Upper lobe of right lung (tissue), 1 donor: ENCODE results near the gene AKAP8. TPM values are rescaled to one million over a fixed set of nuclear protein-coding genes. Genes with fewer than 3 reads are reported as not detected.

ENCODE experiments used
- ATAC-seq: fragments of 200-7000 bp; cut with Tn5 transposase; one replicate; pipeline ENCODE4 v1.9.1; 2020; ENCODE audit warnings: mild to moderate bottlenecking, moderate library complexity
- DNase-seq: peaks from one replicate; pipeline ENCODE4 v3.0.0-alpha.2; 2020
- H3K27ac ChIP-seq: fragments of 200-600 bp; one replicate; pipeline ENCODE4 v1.8.0; 2022
- H3K27me3 ChIP-seq: fragments of 200-600 bp; one replicate; pipeline ENCODE4 v1.8.0; 2022; ENCODE audit warnings: mild to moderate bottlenecking
- H3K36me3 ChIP-seq: fragments of 200-600 bp; one replicate; pipeline ENCODE4 v1.8.0; 2022
- H3K4me1 ChIP-seq: fragments of 200-600 bp; one replicate; pipeline ENCODE4 v1.8.0; 2022
- H3K4me3 ChIP-seq: fragments of 200-600 bp; one replicate; pipeline ENCODE4 v1.8.0; 2022; ENCODE audit warnings: mild to moderate bottlenecking
- H3K9me3 ChIP-seq: fragments of 200-600 bp; one replicate; pipeline ENCODE4 v1.8.0; 2022
- intact Hi-C: fragments of 100-400 bp; cut with DNase I; formaldehyde crosslinking; loops from one replicate; pipeline ENCODE4 v1.11.0; 2022
- total RNA-seq: library from RNA; stranded (reverse); fragmentation: NEBNext Ultra II Directional; extraction: Animal tissue kit (Norgen Biotek cat#: 25700); gene quantifications from one replicate; pipeline ENCODE4 v1.2.1, GENCODE V29; 2021
- TF ChIP-seq, protein P1 (sequence below): fragments of 200-600 bp; IDR thresholded peaks from one replicate; pipeline ENCODE4 v1.8.0; 2022; ENCODE audit warnings: antibody characterized with exemption
- donor health status: DM: no; HTN: yes; CAD: no; lungs with severe emphysema.

AKAP8 gene
- total RNA-seq, 1 donor from 2014 or later: 31.0 TPM

DNA sequence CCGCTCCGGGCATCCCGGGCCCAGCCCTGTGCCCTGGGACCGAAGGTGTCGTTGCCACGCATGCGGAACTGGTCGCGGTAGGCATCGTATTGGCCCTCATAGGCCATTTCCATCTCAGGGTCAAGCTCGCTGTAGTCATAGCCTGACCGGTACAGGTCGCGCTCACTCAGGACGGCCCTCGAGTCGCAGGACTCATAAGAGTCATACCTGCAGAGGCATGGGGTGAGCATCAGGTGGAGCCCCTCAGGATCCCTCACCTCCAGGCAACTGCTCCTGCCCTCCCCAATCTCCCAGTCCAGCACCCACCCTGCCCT lies 21.8 kb upstream of the AKAP8 start:
- TF ChIP-seq, protein P1, sequence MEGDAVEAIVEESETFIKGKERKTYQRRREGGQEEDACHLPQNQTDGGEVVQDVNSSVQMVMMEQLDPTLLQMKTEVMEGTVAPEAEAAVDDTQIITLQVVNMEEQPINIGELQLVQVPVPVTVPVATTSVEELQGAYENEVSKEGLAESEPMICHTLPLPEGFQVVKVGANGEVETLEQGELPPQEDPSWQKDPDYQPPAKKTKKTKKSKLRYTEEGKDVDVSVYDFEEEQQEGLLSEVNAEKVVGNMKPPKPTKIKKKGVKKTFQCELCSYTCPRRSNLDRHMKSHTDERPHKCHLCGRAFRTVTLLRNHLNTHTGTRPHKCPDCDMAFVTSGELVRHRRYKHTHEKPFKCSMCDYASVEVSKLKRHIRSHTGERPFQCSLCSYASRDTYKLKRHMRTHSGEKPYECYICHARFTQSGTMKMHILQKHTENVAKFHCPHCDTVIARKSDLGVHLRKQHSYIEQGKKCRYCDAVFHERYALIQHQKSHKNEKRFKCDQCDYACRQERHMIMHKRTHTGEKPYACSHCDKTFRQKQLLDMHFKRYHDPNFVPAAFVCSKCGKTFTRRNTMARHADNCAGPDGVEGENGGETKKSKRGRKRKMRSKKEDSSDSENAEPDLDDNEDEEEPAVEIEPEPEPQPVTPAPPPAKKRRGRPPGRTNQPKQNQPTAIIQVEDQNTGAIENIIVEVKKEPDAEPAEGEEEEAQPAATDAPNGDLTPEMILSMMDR: no peak
- ATAC-seq (no peak), DNase-seq (no peak)
- Histone ChIP-seq H3K9me3 (no peaks in the 10 kb centered on the region), H3K27ac (no peak overlapping the region), H3K4me1 (peaks cover 19% of the 10 kb centered on the region), H3K27me3 (no peaks in the 10 kb centered on the region), H3K36me3 (peaks cover 79% of the 10 kb centered on the region), H3K4me3 (no peak overlapping the region)
- intact Hi-C loops: no loop called here

DNA sequence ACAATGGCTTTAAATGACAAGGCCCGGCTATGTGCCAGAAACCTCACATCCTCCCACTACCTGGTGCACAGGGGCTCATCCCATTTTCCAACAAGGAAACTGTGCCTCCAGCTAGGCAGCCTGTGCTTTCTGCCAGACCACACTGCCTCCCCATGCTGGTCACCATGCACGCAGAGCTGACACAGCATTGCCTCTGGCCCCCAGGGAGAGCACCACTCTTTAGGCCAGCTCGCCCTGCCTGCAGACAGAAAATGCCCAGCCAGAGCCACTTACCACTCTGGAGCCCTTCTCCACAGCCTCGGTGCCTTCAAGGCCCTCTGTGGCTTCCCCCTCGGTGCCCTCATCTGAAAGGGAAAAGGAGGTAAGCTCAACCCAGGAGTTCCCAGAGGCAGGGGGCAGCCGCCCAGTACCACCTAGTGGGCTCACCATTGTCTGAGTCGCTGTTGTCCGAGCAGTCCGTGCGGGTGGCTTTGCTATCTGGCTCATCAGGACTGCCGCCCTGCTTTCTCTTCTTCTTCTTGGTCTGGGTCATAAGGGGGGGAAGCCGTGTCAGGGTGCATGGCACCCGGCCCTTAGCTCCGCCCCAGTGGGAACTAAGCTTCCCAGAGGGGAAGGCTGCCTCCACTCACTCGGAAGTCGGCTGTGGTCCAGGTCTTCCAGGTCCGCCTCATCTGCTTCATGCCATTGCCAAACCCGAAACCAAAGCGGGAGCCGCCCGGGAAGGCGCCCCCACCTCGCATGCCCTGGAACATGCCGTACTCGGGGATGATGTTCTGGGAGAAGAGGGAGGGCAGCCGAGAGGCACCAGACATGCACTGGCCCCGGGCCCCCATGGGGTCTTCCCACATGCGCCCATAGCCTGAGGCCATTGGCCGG lies 21.2 kb upstream of the AKAP8 start:
- H3K27ac ChIP-seq: no peak overlapping the region
- no peaks in the 10 kb centered on the region for H3K9me3 ChIP-seq
- TF ChIP-seq, protein P1: no peak
- intact Hi-C loops: no loop called here
- peaks cover 18% of the 10 kb centered on the region for H3K4me1 ChIP-seq
- ATAC-seq (no peak), DNase-seq (no peak)
- no peak overlapping the region for H3K4me3 ChIP-seq
- H3K27me3 ChIP-seq: no peaks in the 10 kb centered on the region
- peaks cover 82% of the 10 kb centered on the region for H3K36me3 ChIP-seq

DNA sequence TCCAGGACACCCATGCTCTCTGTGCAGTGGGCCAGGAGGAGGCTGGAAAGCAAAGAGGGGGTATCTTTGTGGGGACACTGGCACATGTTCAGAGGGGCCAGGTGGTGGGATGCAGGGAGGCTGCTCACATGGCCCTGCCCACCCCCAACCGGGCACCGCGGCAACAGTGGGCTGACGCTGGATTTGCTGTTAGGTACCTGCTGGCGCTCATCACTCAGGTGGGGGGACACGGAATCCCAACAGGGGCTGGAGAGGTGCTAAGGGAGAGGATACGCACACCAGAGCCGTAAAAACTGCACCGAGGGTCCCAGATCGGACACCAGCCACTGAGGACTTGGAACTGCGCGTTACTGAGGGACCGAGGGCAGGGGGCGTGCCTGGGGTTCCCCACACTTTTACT lies 20.0 kb upstream of the AKAP8 start:
- H3K9me3 ChIP-seq: no peaks in the 10 kb centered on the region
- no peak overlapping the region for H3K27ac ChIP-seq
- peaks cover 11% of the 10 kb centered on the region for H3K4me1 ChIP-seq
- peaks cover 84% of the 10 kb centered on the region for H3K36me3 ChIP-seq
- DNase-seq (no peak), ATAC-seq (no peak)
- intact Hi-C loops: no loop called here
- TF ChIP-seq, protein P1: no peak
- H3K27me3 ChIP-seq: no peaks in the 10 kb centered on the region
- H3K4me3 ChIP-seq: no peak overlapping the region

DNA sequence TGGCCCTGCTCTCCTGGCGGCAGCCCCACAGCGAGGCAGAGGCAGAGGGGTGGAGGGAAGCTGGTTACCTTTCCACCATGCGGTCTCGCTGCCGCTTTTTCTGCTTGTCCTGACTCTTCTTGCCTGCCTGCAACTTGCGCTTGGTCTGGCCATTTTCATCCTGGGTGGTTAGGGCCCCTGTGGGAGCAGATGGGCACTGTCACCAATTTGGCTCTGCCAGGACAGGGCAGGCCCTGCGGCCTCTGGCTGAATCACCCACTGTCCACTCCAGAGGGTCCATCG lies 19.6 kb upstream of the AKAP8 start:
- Histone ChIP-seq H3K27me3 (no peaks in the 10 kb centered on the region), H3K9me3 (no peaks in the 10 kb centered on the region), H3K4me3 (no peak overlapping the region), H3K36me3 (peaks cover 89% of the 10 kb centered on the region), H3K4me1 (peaks cover 6% of the 10 kb centered on the region), H3K27ac (no peak overlapping the region)
- TF ChIP-seq, protein P1: no peak
- ATAC-seq (no peak), DNase-seq (no peak)
- intact Hi-C loops: no loop called here

DNA sequence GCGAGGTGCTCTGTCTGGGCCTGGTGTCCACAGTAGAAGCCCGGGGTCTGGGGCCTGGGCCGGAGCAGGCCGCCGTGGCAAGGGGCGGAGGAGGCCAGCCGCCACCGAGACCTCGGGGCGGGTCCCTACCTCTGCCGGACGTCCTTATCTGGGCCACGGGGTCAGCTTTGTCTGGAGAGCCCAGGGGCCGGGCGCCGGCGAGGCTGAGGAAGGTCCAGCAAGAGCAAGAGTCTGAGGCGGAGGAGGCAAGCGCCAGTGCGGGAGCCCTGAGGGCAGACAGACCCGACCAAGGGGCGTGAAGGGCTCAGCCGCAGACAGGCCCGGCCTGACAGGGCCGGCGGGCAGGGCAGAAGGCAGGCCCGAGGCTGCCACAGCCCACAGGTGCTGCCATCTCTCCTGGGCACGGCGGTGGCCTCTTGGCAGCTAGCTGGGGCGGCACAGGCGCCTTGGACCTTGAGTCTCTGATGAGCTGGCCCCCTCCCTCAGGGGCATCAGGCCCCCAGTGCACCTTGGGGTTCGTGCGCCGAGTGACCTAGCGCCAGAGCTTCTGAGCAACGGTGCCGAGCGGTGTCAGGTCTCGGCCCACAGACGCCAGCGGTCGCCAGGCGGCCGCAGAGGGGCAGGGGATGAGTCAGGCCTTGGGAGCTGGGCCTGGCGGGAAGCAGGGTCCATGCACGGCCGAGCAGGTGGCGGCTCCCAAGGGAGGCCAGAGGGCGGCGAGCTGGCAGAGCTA lies 19.1 kb upstream of the AKAP8 start:
- no peak overlapping the region for H3K27ac ChIP-seq
- no peak overlapping the region for H3K4me3 ChIP-seq
- no peaks in the 10 kb centered on the region for H3K9me3 ChIP-seq
- DNase-seq (no peak), ATAC-seq (no peak)
- H3K27me3 ChIP-seq: no peaks in the 10 kb centered on the region
- peaks cover 93% of the 10 kb centered on the region for H3K36me3 ChIP-seq
- TF ChIP-seq, protein P1: no peak
- intact Hi-C loops: no loop called here
- H3K4me1 ChIP-seq: peaks cover 1% of the 10 kb centered on the region
